Body of pancreas (tissue), 4 donors: ENCODE results near the gene SCTR. TPM values are rescaled to one million over a fixed set of nuclear protein-coding genes. Genes with fewer than 3 reads are reported as not detected.

Experiments
- ATAC-seq: fragments of 150-250 bp; one replicate; pipeline ENCODE4 v1.9.1; 2016
- DNase-seq, 4 donors: peaks; one replicate each; pipeline ENCODE4 v3.0.0-alpha.2; 2019
- H3K27ac ChIP-seq, 4 donors: fragments of 200-600 bp; sonication (generic); 1 replicate in 3 of 4; 2 replicates in 1 of 4; pipeline versions ENCODE4 v1.5.1 to v1.6.1; 2016 to 2019; ENCODE audit warnings: mild to moderate bottlenecking in 1 of 4, mixed read lengths in 1 of 4, moderate library complexity in 1 of 4
- H3K27me3 ChIP-seq, 2 donors: fragments of 200-600 bp; sonication (generic); one replicate each; pipeline ENCODE4 v1.6.0; 2016; ENCODE audit warnings: mild to moderate bottlenecking in 1 of 2
- H3K36me3 ChIP-seq, 2 donors: fragments of 200-600 bp; sonication (generic); replicated peaks in 1 of 2; 2 replicates each; pipeline ENCODE4 v1.5.1; 2016; ENCODE audit warnings: low read depth in 2 of 2; ENCODE audit not compliant: insufficient read depth in 1 of 2
- H3K4me1 ChIP-seq: fragments of 200-600 bp; sonication (generic); one replicate; pipeline ENCODE4 v1.6.0; 2016
- H3K4me3 ChIP-seq, 2 donors: fragments of 200-600 bp; sonication (generic); 1 replicate in 1 of 2; 2 replicates in 1 of 2; pipeline ENCODE4 v1.5.1; 2016 to 2019
- H3K9me3 ChIP-seq, 3 donors: fragments of 200-600 bp; sonication (generic); 1 replicate in 2 of 3; 2 replicates in 1 of 3; pipeline ENCODE4 v1.5.1; 2016
- CTCF ChIP-seq, 7 experiments: fragments of 450-650 bp in 4 of 7; fragments of 200-600 bp in 3 of 7; sonication (generic) in 3 of 7; IDR thresholded peaks; one replicate each; pipeline ENCODE4 v1.5.1; 2016 to 2019; ENCODE audit warnings: antibody characterized with exemption in 7 of 7
- POLR2A ChIP-seq, 3 donors: fragments of 450-650 bp; IDR thresholded peaks; one replicate each; pipeline ENCODE4 v1.6.1; 2016; ENCODE audit warnings: antibody characterized with exemption in 3 of 3, mild to moderate bottlenecking in 2 of 3
- WGBS, 2 donors: methylation state at CpG; one replicate each; pipeline ENCODE4 v1.1.5; 2017; 5-methylcytosine and 5-hydroxymethylcytosine counted together
- intact Hi-C: fragments of 100-400 bp; cut with DNase I; formaldehyde crosslinking; loops from one replicate; pipeline ENCODE4 v1.15.1; 2023
- total RNA-seq, 2 donors: library from RNA; depleted of rRNA; stranded (reverse); fragments of >200 nt; gene quantifications; one replicate each; pipeline ENCODE4 v1.1.0, GENCODE V29; 2016

The SCTR gene
- total RNA-seq, 2 donors from 2014 or later, result 69.0 to 183 TPM

- no peaks in the 10 kb centered on the region for H3K9me3 ChIP-seq
- no peaks in the 10 kb centered on the region for H3K27me3 ChIP-seq
- DNase-seq (no peak), ATAC-seq (no peak)
- WGBS, 2 donors, result 76 to 77% methylated on average over 3 of the region's 3 CpGs
- no peak overlapping the region for H3K4me3 ChIP-seq
- H3K27ac ChIP-seq, result peak overlapping the region; percentile 21 to 85 (median 76)
- TF ChIP-seq POLR2A (IDR thresholded peaks at IDR 0.05) (no peak), CTCF (IDR thresholded peaks at IDR 0.05) (no peak)
- intact Hi-C loops, result no loop called here
- H3K36me3 ChIP-seq, result no peaks in the 10 kb centered on the region
- H3K4me1 ChIP-seq, result peaks cover 54% of the 10 kb centered on the region
These were observed 28.6 kb upstream of the SCTR start for GRCh38 chr2:119552902-119553301.

- H3K4me3 ChIP-seq, result no peak overlapping the region
- H3K27ac ChIP-seq, result peak overlapping the region; percentile 19 to 94 (median 72)
- intact Hi-C loops, result no loop called here
- H3K9me3 ChIP-seq, result no peaks in the 10 kb centered on the region
- no peak for DNase-seq
- ATAC-seq, result no peak
- 93 to 100% methylated on average over 1 of the region's 1 CpG for WGBS, 2 donors
- no peak for TF ChIP-seq CTCF (IDR thresholded peaks at IDR 0.05)
- peaks cover 72% of the 10 kb centered on the region for H3K4me1 ChIP-seq
- H3K36me3 ChIP-seq, result no peaks in the 10 kb centered on the region
- H3K27me3 ChIP-seq, result no peaks in the 10 kb centered on the region
These were observed 26.6 kb upstream of the SCTR start for GRCh38 chr2:119550856-119551255.

- peak; percentile 31 for ATAC-seq
- intact Hi-C loops, result no loop called here
- Histone ChIP-seq H3K4me1 (peaks cover 74% of the 10 kb centered on the region), H3K27ac (peak overlapping the region; percentile 79 to 94 (median 84)), H3K9me3 (no peaks in the 10 kb centered on the region), H3K36me3 (no peaks in the 10 kb centered on the region), H3K4me3 (no peak overlapping the region), H3K27me3 (no peaks in the 10 kb centered on the region)
- DNase-seq, result no peak
- WGBS, 2 donors, result 43 to 45% methylated on average over 2 of the region's 2 CpGs
- no peak for TF ChIP-seq CTCF (IDR thresholded peaks at IDR 0.05)
- TF ChIP-seq POLR2A (IDR thresholded peaks at IDR 0.05), result no peak
These were observed 26.1 kb upstream of the SCTR start for GRCh38 chr2:119550346-119550745.

- Histone ChIP-seq H3K27ac (peak overlapping the region; percentile 79 to 94 (median 84)), H3K27me3 (no peaks in the 10 kb centered on the region), H3K4me1 (peaks cover 72% of the 10 kb centered on the region), H3K9me3 (no peaks in the 10 kb centered on the region), H3K36me3 (no peaks in the 10 kb centered on the region), H3K4me3 (no peak overlapping the region)
- intact Hi-C loops, result no loop called here
- TF ChIP-seq POLR2A (IDR thresholded peaks at IDR 0.05), result no peak
- TF ChIP-seq CTCF (IDR thresholded peaks at IDR 0.05), result no peak
- WGBS, 2 donors, result 43 to 52% methylated on average over 1 of the region's 1 CpG
- ATAC-seq (no peak), DNase-seq (peak in 2 of 4 donors; percentile 44 to 60)
These were observed 25.0 kb upstream of the SCTR start for GRCh38 chr2:119549241-119549640.

- H3K36me3 ChIP-seq, result no peaks in the 10 kb centered on the region
- no peaks in the 10 kb centered on the region for H3K9me3 ChIP-seq
- peaks cover 66% of the 10 kb centered on the region for H3K4me1 ChIP-seq
- no peak overlapping the region for H3K4me3 ChIP-seq
- peak overlapping the region in 3 of 4 donors; percentile 79 to 94 (median 87) for H3K27ac ChIP-seq
- no peaks in the 10 kb centered on the region for H3K27me3 ChIP-seq
- intact Hi-C loops, result no loop called here
- ATAC-seq (no peak), DNase-seq (no peak)
- TF ChIP-seq CTCF (IDR thresholded peaks at IDR 0.05) (no peak), POLR2A (IDR thresholded peaks at IDR 0.05) (no peak)
- 46 to 55% methylated on average over 2 of the region's 2 CpGs for WGBS, 2 donors
These were observed 24.3 kb upstream of the SCTR start for GRCh38 chr2:119548516-119549120.
